H1 (cell line): Measurements from ENCODE around the gene FGF3. TPM values are rescaled to one million over a fixed set of nuclear protein-coding genes. Genes with fewer than 3 reads are reported as not detected.

ENCODE experiments used
- CTCF ChIA-PET: fragments of 300-600 bp; sonication (Branson Sonifier 250); formaldehyde crosslinking; loops from one replicate; lab custom pipeline; 2021; ENCODE audit not compliant: partially characterized antibody; lab: Charles Lee
- POLR2A ChIA-PET: fragments of 300-600 bp; sonication (Branson Sonifier 250); formaldehyde crosslinking; loops from one replicate; lab custom pipeline; 2021; ENCODE audit warnings: inconsistent platforms; ENCODE audit not compliant: partially characterized antibody; lab: Charles Lee
- DNase-seq, 2 experiments: peaks; one replicate each; pipeline versions ENCODE4 v3.0.0 to v3.0.0-alpha.2; 2010 to 2022; ENCODE audit warnings: low spot score in 2 of 2, low read depth in 1 of 2, mixed read lengths in 1 of 2
- FAIRE-seq: peaks from 2 replicates; lab custom pipeline; 2011; peaks lifted over from hg19 to GRCh38; lab: Jason Lieb, UNC
- H2AFZ ChIP-seq: 2 replicates; pipeline ENCODE4 v1.8.1; 2012; ENCODE audit warnings: low read length, inconsistent platforms
- H2AK5ac ChIP-seq: 2 replicates; pipeline ENCODE4 v1.6.1; 2013; ENCODE audit warnings: low read depth, low read length
- H2BK120ac ChIP-seq: replicated peaks from 2 replicates; pipeline ENCODE3; 2013; ENCODE audit warnings: low read depth, low read length, inconsistent platforms
- H2BK12ac ChIP-seq: 2 replicates; pipeline ENCODE4 v1.6.1; 2013; ENCODE audit warnings: low read depth, low read length
- H2BK15ac ChIP-seq: 2 replicates; pipeline ENCODE4 v1.6.1; 2013; ENCODE audit warnings: low read length
- H2BK20ac ChIP-seq: 2 replicates; pipeline ENCODE4 v1.6.1; 2013; ENCODE audit warnings: low read length
- H2BK5ac ChIP-seq: 2 replicates; pipeline ENCODE4 v1.6.1; 2013; ENCODE audit warnings: low read depth, low read length
- H3K14ac ChIP-seq: 2 replicates; pipeline ENCODE4 v1.6.1; 2013; ENCODE audit warnings: inconsistent platforms; ENCODE audit not compliant: insufficient read length
- H3K18ac ChIP-seq: 2 replicates; pipeline ENCODE4 v1.6.1; 2013; ENCODE audit warnings: low read length; ENCODE audit errors: extremely low read depth
- H3K23ac ChIP-seq: 2 replicates; pipeline ENCODE4 v1.6.1; 2013; ENCODE audit warnings: inconsistent platforms; ENCODE audit not compliant: insufficient read length
- H3K23me2 ChIP-seq: 2 replicates; pipeline ENCODE4 v1.6.1; 2013; ENCODE audit warnings: low read depth, low read length
- H3K27ac ChIP-seq: 2 replicates; pipeline ENCODE4 v1.6.1; 2011; ENCODE audit warnings: low read depth, low read length, inconsistent platforms
- H3K27me3 ChIP-seq, 4 experiments: replicated peaks in 1 of 4; 1 replicate in 1 of 4; 2 replicates in 3 of 4; pipeline versions ENCODE4 v1.6.1 to v1.8.1; 2011 to 2013; ENCODE audit warnings: low read length in 3 of 4, mild to moderate bottlenecking in 3 of 4, inconsistent platforms in 2 of 4, mixed read lengths in 2 of 4, moderate library complexity in 1 of 4; ENCODE audit not compliant: control insufficient read depth in 3 of 4, insufficient read depth in 3 of 4; ENCODE audit errors: extremely low read depth in 1 of 4
- H3K36me3 ChIP-seq, 4 experiments: 2 replicates each; pipeline versions ENCODE4 v1.6.1 to v1.8.1; 2011 to 2013; ENCODE audit warnings: mild to moderate bottlenecking in 4 of 4, low read length in 3 of 4, moderate library complexity in 2 of 4, control low read depth in 1 of 4, inconsistent platforms in 1 of 4; ENCODE audit not compliant: insufficient read depth in 4 of 4, control insufficient read depth in 2 of 4
- H3K4ac ChIP-seq: replicated peaks from 2 replicates; pipeline ENCODE3; 2013; ENCODE audit warnings: low read length, low read depth, mixed read lengths, inconsistent platforms; ENCODE audit not compliant: insufficient read length
- H3K4me1 ChIP-seq, 4 experiments: replicated peaks in 1 of 4; 1 replicate in 1 of 4; 2 replicates in 3 of 4; pipeline versions ENCODE4 v1.6.1 to v1.8.1; 2011 to 2013; ENCODE audit warnings: low read length in 3 of 4, inconsistent platforms in 2 of 4, mixed read lengths in 1 of 4; ENCODE audit not compliant: insufficient read depth in 4 of 4, control insufficient read depth in 3 of 4
- H3K4me2 ChIP-seq, 2 experiments: 2 replicates each; pipeline versions ENCODE4 v1.6.1 to v1.8.1; 2011 to 2013; ENCODE audit warnings: low read depth in 2 of 2, low read length in 2 of 2, control low read depth in 1 of 2, inconsistent platforms in 1 of 2, mild to moderate bottlenecking in 1 of 2; ENCODE audit not compliant: insufficient read depth in 1 of 2
- H3K4me3 ChIP-seq, 4 experiments: fragments of 200-600, 300-600 bp in 1 of 4; sonication (generic), shearing (Covaris generic), sonication (Bioruptor Twin) in 1 of 4; 2 replicates each; pipeline versions ENCODE4 v1.5.1 to v1.8.1; 2011 to 2016; ENCODE audit warnings: low read length in 4 of 4, low read depth in 3 of 4, control low read depth in 2 of 4, inconsistent platforms in 2 of 4, mild to moderate bottlenecking in 2 of 4, mixed read lengths in 1 of 4, moderate library complexity in 1 of 4; ENCODE audit not compliant: insufficient read depth in 2 of 4; ENCODE audit errors: extremely low read depth in 1 of 4
- H3K56ac ChIP-seq: replicated peaks from 2 replicates; pipeline ENCODE3; 2013; ENCODE audit warnings: low read depth, mild to moderate bottlenecking, mixed read lengths, low read length, inconsistent platforms; ENCODE audit not compliant: insufficient read length
- H3K79me1 ChIP-seq: 2 replicates; pipeline ENCODE4 v1.6.1; 2013; ENCODE audit warnings: low read depth, low read length, control low read depth
- H3K79me2 ChIP-seq, 2 experiments: 2 replicates each; pipeline versions ENCODE4 v1.6.1 to v1.8.1; 2012 to 2013; ENCODE audit warnings: low read length in 2 of 2, mild to moderate bottlenecking in 2 of 2, inconsistent platforms in 1 of 2; ENCODE audit not compliant: insufficient read depth in 2 of 2, control insufficient read depth in 1 of 2
- H3K9ac ChIP-seq, 4 experiments: replicated peaks in 1 of 4; 1 replicate in 1 of 4; 2 replicates in 3 of 4; pipeline versions ENCODE4 v1.6.1 to v1.8.1; 2011 to 2013; ENCODE audit warnings: low read depth in 3 of 4, low read length in 3 of 4, control low read depth in 2 of 4, mild to moderate bottlenecking in 2 of 4, moderate library complexity in 2 of 4, inconsistent platforms in 1 of 4; ENCODE audit errors: extremely low read depth in 1 of 4
- H3K9me3 ChIP-seq, 2 experiments: 2 replicates each; pipeline versions ENCODE4 v1.6.1 to v1.8.1; 2012 to 2013; ENCODE audit warnings: mild to moderate bottlenecking in 2 of 2, moderate library complexity in 2 of 2, control low read depth in 1 of 2, inconsistent platforms in 1 of 2, low read depth in 1 of 2, low read length in 1 of 2, mixed read lengths in 1 of 2; ENCODE audit not compliant: insufficient read depth in 2 of 2
- H4K20me1 ChIP-seq, 2 experiments: replicated peaks in 1 of 2; 2 replicates each; pipeline versions ENCODE3 to v1.8.1; 2011 to 2013; ENCODE audit warnings: inconsistent platforms in 2 of 2, low read length in 2 of 2, mild to moderate bottlenecking in 1 of 2; ENCODE audit not compliant: insufficient read depth in 2 of 2, control insufficient read depth in 1 of 2
- H4K5ac ChIP-seq: 2 replicates; pipeline ENCODE4 v1.6.1; 2013; ENCODE audit warnings: low read length, low read depth, mixed read lengths, inconsistent platforms; ENCODE audit not compliant: insufficient read length
- H4K8ac ChIP-seq: 2 replicates; pipeline ENCODE4 v1.8.0; 2013; ENCODE audit warnings: mild to moderate bottlenecking, moderate library complexity, low read length, inconsistent platforms; ENCODE audit not compliant: insufficient read depth; ENCODE audit errors: extremely low read depth
- H4K91ac ChIP-seq: replicated peaks from 2 replicates; pipeline ENCODE3; 2013; ENCODE audit warnings: low read length, mixed read lengths, inconsistent platforms; ENCODE audit not compliant: insufficient read length
- MAFK ChIP-seq: IDR thresholded peaks from 2 replicates; pipeline ENCODE4 v1.6.1; 2012; ENCODE audit warnings: low read depth, mild to moderate bottlenecking, improper control_type of control experiment, low read length
- RXRA ChIP-seq: IDR thresholded peaks from 2 replicates; pipeline ENCODE4 v1.6.1; 2011; ENCODE audit warnings: low read depth, mild to moderate bottlenecking, low read length, moderate library complexity; ENCODE audit not compliant: insufficient read depth
- WGBS, 2 experiments: shearing (Covaris generic) in 1 of 2; methylation state at CpG; one replicate each; pipeline versions ENCODE4 v1.1.6 to v1.1.7; 2013 to 2015; ENCODE audit warnings: low lambda C conversion rate in 2 of 2, mixed read lengths in 2 of 2, inconsistent platforms in 1 of 2, low coverage in 1 of 2, missing lambda C conversion rate in 1 of 2; ENCODE audit not compliant: insufficient replicate concordance in 2 of 2, insufficient coverage in 1 of 2, insufficient read length in 1 of 2; ENCODE audit errors: extremely low coverage in 1 of 2, missing lambda C conversion rate in 1 of 2; 5-methylcytosine and 5-hydroxymethylcytosine counted together
- polyA plus RNA-seq, 7 experiments: library from polyadenylated mRNA; depleted of rRNA in 3 of 7; stranded (reverse) in 5 of 7; unstranded in 2 of 7; fragments of >200 nt in 5 of 7; fragments of 200-250 nt in 2 of 7; gene quantifications; 1 replicate in 5 of 7; 2 replicates in 1 of 7; 4 replicates in 1 of 7; pipeline versions ENCODE4 v1.2.1 to v1.2.3, GENCODE V29; 2011 to 2013; ENCODE audit warnings: missing spikeins in 2 of 7, mixed read lengths in 2 of 7
- total RNA-seq: library from RNA; stranded (reverse); fragmentation: NEBNext Ultra II Directional; extraction: Animal tissue kit (Norgen Biotek cat#: 25700); gene quantifications from 2 replicates; pipeline ENCODE4 v1.2.1, GENCODE V29; 2021

Gene FGF3
- total and polyA plus RNA-seq, 2 of the 8 experiments (the other 6 are each of a cell fraction or from before 2014, with no cell fraction given) = not detected

DNA sequence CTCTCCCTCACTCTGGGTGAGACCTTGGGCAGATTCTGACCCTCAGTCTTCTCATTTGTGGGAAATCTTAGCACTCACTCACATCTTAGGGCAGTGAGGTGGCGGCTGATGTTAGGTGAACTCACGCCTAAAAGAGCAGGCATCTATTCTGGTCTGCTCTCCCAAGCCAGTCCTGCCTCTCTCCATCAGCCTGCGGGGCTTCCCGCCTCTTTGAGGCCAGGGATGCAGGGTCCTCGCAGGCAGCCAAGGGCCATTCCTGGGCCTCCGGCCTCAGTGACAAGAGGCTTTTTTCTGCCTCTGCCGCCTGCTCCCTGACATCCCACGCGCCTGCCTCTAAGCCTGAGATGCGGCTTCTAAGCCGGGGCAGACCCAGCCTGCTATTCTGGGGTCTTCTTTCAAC is 30.3 kb downstream of the FGF3 start:
- Histone ChIP-seq H3K4ac (no peak overlapping the region), H3K23me2 (no peaks in the 10 kb centered on the region), H3K79me2 (no peaks in the 10 kb centered on the region), H2BK20ac (no peak overlapping the region), H2AK5ac (no peak overlapping the region), H3K27me3 (no peaks in the 10 kb centered on the region), H3K36me3 (no peaks in the 10 kb centered on the region), H2BK120ac (no peak overlapping the region), H3K4me1 (peaks cover 0 to 11% (median 2%) of the 10 kb centered on the region in 4 experiments; a peak in 2 of 7 replicates), H3K4me2 (no peak overlapping the region), H3K14ac (no peak overlapping the region), H4K5ac (no peak overlapping the region), H2BK12ac (no peak overlapping the region), H3K79me1 (no peaks in the 10 kb centered on the region), H3K9me3 (no peaks in the 10 kb centered on the region), H3K27ac (no peak overlapping the region), H3K56ac (no peak overlapping the region), H3K18ac (no peak overlapping the region), H3K23ac (no peak overlapping the region), H3K4me3 (no peak overlapping the region), H4K91ac (no peak overlapping the region), H4K8ac (no peak overlapping the region), H3K9ac (no peak overlapping the region), H4K20me1 (no peaks in the 10 kb centered on the region), H2BK15ac (no peak overlapping the region), H2AFZ (no peak overlapping the region), H2BK5ac (no peak overlapping the region)
- DNase-seq (no peak), FAIRE-seq (no peak)
- ChIA-PET CTCF (interaction anchor here (1.1 to 1.6 kb wide), 3 partner anchors 12 to 130 kb away, joined by 3 to 4 read pairs (median 3); no protein-coding TSS in a partner anchor), POLR2A (no interaction called here)
- TF ChIP-seq RXRA (no peak), MAFK (no peak)
- WGBS, 2 experiments = 87% methylated on average over 11 of the region's 11 CpGs; no CpG with 5 or more reads in 1 of the 2 experiments
